ENCODE measurements around the gene PIGU.

Gene PIGU

DNA sequence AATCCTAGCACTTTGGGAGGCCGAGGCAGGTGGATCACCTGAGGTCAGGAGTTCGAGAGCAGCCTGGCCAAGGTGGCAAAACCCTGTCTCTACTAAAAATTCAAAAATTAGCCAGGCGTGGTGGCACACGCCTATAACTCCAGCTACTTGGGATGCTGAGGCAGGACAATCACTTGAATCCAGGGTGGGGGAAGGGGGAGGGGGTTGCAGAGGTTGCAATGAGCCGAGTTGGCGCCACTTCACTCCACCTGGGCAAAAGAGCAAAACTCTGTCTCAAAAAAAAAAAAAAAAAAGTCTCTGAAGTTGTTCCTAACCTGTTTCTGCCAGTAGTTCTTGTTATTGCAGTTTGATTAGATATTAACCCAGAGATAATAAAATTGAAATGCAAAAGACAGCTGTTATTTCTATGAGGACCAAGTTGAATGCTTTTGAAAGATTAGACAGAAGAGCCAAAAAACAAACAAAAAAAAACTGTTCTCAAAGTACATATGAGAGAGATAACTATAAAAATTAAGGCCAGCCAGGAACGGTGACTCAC is 22.6 kb downstream of the PIGU start:
- in situ Hi-C loops (cut with MboI; ENCODE audit: low sequenced_read_pairs, unreplicated experiment) = no loop called here
- TF ChIP-seq, protein P1, sequence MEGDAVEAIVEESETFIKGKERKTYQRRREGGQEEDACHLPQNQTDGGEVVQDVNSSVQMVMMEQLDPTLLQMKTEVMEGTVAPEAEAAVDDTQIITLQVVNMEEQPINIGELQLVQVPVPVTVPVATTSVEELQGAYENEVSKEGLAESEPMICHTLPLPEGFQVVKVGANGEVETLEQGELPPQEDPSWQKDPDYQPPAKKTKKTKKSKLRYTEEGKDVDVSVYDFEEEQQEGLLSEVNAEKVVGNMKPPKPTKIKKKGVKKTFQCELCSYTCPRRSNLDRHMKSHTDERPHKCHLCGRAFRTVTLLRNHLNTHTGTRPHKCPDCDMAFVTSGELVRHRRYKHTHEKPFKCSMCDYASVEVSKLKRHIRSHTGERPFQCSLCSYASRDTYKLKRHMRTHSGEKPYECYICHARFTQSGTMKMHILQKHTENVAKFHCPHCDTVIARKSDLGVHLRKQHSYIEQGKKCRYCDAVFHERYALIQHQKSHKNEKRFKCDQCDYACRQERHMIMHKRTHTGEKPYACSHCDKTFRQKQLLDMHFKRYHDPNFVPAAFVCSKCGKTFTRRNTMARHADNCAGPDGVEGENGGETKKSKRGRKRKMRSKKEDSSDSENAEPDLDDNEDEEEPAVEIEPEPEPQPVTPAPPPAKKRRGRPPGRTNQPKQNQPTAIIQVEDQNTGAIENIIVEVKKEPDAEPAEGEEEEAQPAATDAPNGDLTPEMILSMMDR (IDR thresholded peaks at IDR 0.05; ENCODE audit: borderline replicate concordance, control extremely low read depth, extremely low read depth, insufficient read depth, missing control alignments) = no peak
- DNase-seq (ENCODE audit: low spot score) = no peak

DNA sequence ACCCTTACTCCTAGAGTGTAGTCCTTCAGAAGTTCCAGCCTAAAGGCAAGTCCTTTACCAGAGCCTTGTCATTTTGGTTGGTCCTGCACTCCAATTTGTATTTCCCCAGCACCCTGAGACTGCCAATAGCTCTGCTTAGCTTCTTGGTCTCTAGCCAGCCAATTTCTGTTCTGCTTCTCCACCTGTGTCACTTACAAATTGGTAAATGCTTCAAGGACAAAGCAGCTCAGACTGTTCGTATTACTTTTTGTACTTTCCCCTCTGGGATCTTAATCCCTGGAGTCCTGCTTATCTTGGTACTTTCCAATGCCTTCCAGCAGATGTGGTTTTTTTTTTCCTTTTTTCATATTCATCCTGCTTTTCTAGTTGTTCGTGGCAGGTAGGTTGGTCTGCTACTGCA is 25.7 kb downstream of the PIGU start:
- TF ChIP-seq, protein P1 (IDR thresholded peaks at IDR 0.05; ENCODE audit: borderline replicate concordance, control extremely low read depth, extremely low read depth, insufficient read depth, missing control alignments) = no peak
- in situ Hi-C loops (cut with MboI; ENCODE audit: low sequenced_read_pairs, unreplicated experiment) = no loop called here
- DNase-seq (ENCODE audit: low spot score) = no peak

DNA sequence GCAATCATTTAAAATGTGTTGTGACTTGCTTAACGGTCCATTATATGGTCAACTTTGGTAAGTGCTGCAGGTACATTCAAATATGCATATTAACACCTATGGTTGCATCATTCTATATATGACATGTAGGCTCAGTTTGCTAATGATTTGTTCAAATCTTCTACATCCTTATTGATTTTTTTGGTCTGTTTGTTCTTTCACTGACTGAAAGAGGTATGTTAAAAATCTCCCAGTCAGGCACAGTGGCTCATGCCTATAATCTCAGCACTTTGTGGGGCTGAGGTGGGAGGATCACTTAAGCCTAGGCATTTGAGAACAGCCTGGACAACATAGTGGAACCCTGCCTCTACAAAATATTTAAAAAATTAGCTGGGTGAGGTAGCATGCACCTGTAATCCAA is 29.2 kb downstream of the PIGU start:
- TF ChIP-seq, protein P1 (IDR thresholded peaks at IDR 0.05; ENCODE audit: borderline replicate concordance, control extremely low read depth, extremely low read depth, insufficient read depth, missing control alignments) = no peak
- DNase-seq (ENCODE audit: low spot score) = no peak
- in situ Hi-C loops (cut with MboI; ENCODE audit: low sequenced_read_pairs, unreplicated experiment) = no loop called here

DNA sequence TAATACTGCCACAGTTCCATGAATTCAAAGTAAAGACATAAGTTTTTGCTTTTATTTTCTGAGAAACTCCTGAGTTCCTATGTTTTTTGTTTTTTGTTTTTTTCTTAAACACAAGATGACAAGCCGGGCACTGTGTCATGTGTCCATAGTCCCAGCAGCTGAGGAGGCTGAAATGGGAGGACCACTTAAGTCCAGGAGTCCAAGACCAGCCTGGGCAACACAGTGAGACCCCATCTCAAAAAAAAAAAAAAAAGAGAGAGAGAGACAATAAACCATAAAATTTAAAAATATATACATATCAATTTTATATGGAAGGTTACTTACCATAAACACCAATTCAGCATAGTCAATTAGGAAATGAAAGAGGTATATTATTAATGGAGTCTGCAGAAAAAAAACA is 31.9 kb downstream of the PIGU start:
- in situ Hi-C loops (cut with MboI; ENCODE audit: low sequenced_read_pairs, unreplicated experiment) = no loop called here
- no peak for DNase-seq (ENCODE audit: low spot score)
- TF ChIP-seq, protein P1 (IDR thresholded peaks at IDR 0.05; ENCODE audit: borderline replicate concordance, control extremely low read depth, extremely low read depth, insufficient read depth, missing control alignments) = no peak

DNA sequence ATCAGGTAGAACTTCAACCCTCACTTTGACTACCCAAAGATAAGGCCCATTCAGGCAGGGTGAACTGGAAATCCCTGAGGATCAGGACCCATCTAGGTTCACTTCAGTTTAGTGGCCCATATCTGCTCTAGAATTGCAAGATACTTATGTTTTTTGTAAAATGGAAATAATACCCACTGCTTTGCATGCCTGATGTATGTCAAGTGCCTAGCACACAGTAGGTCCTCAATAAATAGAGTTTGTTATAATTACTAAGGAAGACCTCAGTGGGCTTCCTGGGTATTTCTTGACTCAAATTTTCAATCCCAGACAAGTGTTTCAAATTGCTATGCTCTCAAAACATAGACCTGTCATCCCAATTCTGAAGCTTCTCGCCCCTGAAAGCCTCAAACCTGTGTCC is 32.5 kb downstream of the PIGU start:
- DNase-seq (ENCODE audit: low spot score) = no peak
- in situ Hi-C loops (cut with MboI; ENCODE audit: low sequenced_read_pairs, unreplicated experiment) = no loop called here
- TF ChIP-seq, protein P1 (IDR thresholded peaks at IDR 0.05; ENCODE audit: borderline replicate concordance, control extremely low read depth, extremely low read depth, insufficient read depth, missing control alignments) = no peak

DNA sequence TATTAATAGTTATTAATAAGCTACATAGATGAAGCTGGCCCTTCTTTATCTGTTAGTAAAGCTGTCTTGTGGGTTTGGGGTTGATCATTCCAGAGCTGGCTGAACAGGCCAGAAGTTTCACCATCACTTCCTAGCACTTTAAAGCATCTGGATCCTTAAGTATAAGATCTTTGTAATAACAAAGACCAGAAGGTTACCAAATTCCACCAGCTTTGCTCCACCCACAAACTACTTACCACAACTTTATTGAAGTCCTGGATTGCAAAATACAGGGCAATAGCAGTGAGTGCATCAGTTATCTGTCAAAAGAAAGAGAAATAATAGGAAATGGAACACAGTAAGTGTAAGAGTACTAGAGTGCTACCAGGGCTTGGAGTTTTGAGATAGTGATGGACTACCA is 33.0 kb downstream of the PIGU start:
- in situ Hi-C loops (cut with MboI; ENCODE audit: low sequenced_read_pairs, unreplicated experiment) = no loop called here
- TF ChIP-seq, protein P1 (IDR thresholded peaks at IDR 0.05; ENCODE audit: borderline replicate concordance, control extremely low read depth, extremely low read depth, insufficient read depth, missing control alignments) = no peak
- DNase-seq (ENCODE audit: low spot score) = no peak

DNA sequence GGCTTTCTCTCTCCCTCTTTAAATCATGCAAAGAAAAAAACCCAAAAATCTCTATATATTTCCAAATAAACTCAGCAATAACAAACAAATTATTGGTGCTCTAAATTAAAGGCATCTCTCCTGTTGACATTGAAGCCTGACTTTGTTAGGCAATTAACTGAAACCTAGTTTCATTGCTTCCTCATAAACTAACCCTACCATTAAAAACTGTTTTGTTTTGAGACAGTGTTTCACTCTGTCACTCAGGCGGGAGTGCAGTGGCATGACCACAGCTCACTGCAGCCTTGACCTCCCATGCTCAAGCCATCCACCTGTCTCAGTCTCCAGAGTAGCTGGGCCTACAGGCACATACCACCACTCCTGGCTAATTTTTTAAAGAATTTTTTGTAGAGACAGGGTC is 34.9 kb downstream of the PIGU start:
- TF ChIP-seq, protein P1 (IDR thresholded peaks at IDR 0.05; ENCODE audit: borderline replicate concordance, control extremely low read depth, extremely low read depth, insufficient read depth, missing control alignments) = no peak
- DNase-seq (ENCODE audit: low spot score) = no peak
- in situ Hi-C loops (cut with MboI; ENCODE audit: low sequenced_read_pairs, unreplicated experiment) = no loop called here

All from GM13976 (cell line).